BE2C (cell line): ENCODE results near the gene DEPDC1B.
"Not testable (repeated sequence)": the region's sequence is repeated elsewhere in the genome, so short reads cannot be mapped to it uniquely, and the experiment has no call there.

Source experiments
- DNase-seq: peaks from one replicate; pipeline ENCODE4 v3.0.0-alpha.2; 2020
- H3K27me3 ChIP-seq: fragments of 250-450 bp; sonication (Bioruptor Pico); 2 replicates; pipeline ENCODE4 v1.5.1; 2020; ENCODE audit warnings: mild to moderate bottlenecking
- H3K36me3 ChIP-seq: fragments of 250-450 bp; sonication (Bioruptor Pico); 2 replicates; pipeline ENCODE4 v1.5.1; 2020; ENCODE audit warnings: mild to moderate bottlenecking
- H3K4me1 ChIP-seq: fragments of 250-450 bp; sonication (Bioruptor Pico); 2 replicates; pipeline ENCODE4 v1.5.1; 2020
- H3K4me3 ChIP-seq: 2 replicates; pipeline ENCODE4 v1.5.1; 2011; ENCODE audit warnings: low read depth, low read length
- H3K9me3 ChIP-seq: fragments of 250-450 bp; sonication (Bioruptor Pico); 2 replicates; pipeline ENCODE4 v1.5.1; 2020
- CTCF ChIP-seq: IDR thresholded peaks from 2 replicates; pipeline ENCODE4 v1.5.1; 2012; ENCODE audit warnings: mild to moderate bottlenecking, low read depth, low read length

DEPDC1B gene

DNA sequence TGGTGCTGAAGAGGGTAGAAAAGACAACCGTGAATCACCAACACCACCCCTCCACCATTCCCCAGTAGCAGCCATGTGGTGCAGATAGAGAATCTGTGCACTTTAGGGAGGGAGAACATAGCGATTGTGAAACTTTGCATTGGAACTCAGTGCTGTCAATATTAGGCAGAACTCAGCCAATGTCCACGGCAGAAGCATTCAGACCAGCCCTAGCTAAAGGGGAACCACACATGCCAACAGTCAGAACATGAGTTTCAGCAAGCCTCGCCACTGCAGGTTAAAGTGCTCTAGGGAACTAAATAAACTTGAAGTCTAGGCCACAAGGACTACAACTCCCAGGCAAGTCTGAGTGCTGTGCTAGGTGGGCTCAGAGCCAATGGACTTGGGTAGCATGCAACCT lies 38.5 kb upstream of the DEPDC1B start:
- H3K4me1 ChIP-seq = no peaks in the 10 kb centered on the region
- H3K9me3 ChIP-seq = no peaks in the 10 kb centered on the region
- no peak for TF ChIP-seq CTCF
- H3K27me3 ChIP-seq = no peaks in the 10 kb centered on the region
- no peak for DNase-seq
- no peaks in the 10 kb centered on the region for H3K36me3 ChIP-seq
- H3K4me3 ChIP-seq = no peak overlapping the region

DNA sequence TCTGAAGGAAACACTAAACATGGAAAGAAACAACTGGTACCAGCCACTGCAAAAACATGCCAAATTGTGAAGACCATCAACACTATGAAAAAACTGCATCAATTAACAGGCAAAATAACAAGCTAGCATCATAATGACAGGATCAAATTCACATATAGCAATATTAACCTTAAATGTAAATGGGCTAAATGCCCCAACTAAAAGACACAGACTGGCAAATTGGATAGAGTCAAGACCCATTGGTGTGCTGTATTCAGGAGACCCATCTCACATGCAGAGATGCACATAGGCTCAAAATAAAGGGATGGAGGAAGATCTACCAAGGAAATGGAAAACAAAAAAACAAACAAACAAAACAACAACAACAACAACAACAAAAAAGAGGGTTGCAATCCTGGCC lies 30.9 kb upstream of the DEPDC1B start:
- H3K27me3 ChIP-seq, DNase-seq, H3K36me3 ChIP-seq, H3K9me3 ChIP-seq, H3K4me1 ChIP-seq, H3K4me3 ChIP-seq: not testable (repeated sequence)

GRCh38 chr5:60727033-60727679 lies 27.2 kb upstream of the DEPDC1B start:
- Histone ChIP-seq H3K9me3 (no peaks in the 10 kb centered on the region), H3K36me3 (no peaks in the 10 kb centered on the region), H3K27me3 (no peaks in the 10 kb centered on the region), H3K4me3 (no peak overlapping the region), H3K4me1 (no peaks in the 10 kb centered on the region)
- no peak for DNase-seq
- TF ChIP-seq CTCF = no peak

GRCh38 chr5:60724126-60724525 lies 24.2 kb upstream of the DEPDC1B start:
- Histone ChIP-seq H3K27me3 (peaks cover 4% of the 10 kb centered on the region; the same call in 1 of the 2 replicates), H3K9me3 (no peaks in the 10 kb centered on the region), H3K4me3 (no peak overlapping the region), H3K36me3 (no peaks in the 10 kb centered on the region), H3K4me1 (no peaks in the 10 kb centered on the region)
- TF ChIP-seq CTCF = no peak
- DNase-seq = no peak

DNA sequence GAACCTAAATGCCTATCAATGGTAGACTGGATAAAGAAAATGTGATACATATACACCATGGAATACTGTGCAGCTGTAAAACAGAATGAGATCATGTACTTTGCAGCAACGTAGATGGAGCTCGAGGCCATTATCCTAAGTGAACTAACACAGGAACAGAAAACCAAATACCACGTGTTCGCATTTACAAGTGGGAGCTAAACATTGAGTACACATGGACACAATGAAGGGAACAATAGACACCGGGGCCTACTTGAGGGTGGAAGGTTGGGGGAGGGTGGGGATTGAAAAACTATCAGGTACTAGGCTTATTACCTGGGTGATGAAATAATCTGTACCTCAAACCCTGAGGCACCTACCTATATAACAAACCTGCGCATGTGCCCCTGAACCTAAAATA lies 22.4 kb upstream of the DEPDC1B start:
- H3K9me3 ChIP-seq = no peaks in the 10 kb centered on the region

GRCh38 chr5:60719329-60719728 lies 19.4 kb upstream of the DEPDC1B start:
- Histone ChIP-seq H3K4me1 (no peaks in the 10 kb centered on the region), H3K9me3 (no peaks in the 10 kb centered on the region), H3K27me3 (peaks cover 4% of the 10 kb centered on the region; the same call in 1 of the 2 replicates), H3K4me3 (no peak overlapping the region), H3K36me3 (no peaks in the 10 kb centered on the region)
- no peak for DNase-seq
- no peak for TF ChIP-seq CTCF

More for the DNA sequence above, 22.4 kb upstream of the DEPDC1B start:
- Histone ChIP-seq H3K4me3 (no peak overlapping the region), H3K27me3 (peaks cover 4% of the 10 kb centered on the region; the same call in 1 of the 2 replicates), H3K36me3 (no peaks in the 10 kb centered on the region), H3K4me1 (no peaks in the 10 kb centered on the region)
- DNase-seq = no peak
- no peak for TF ChIP-seq CTCF
